Ishikawa (cell line): Measurements from ENCODE around the gene CR2.

Experiments used
- CEBPB ChIP-seq: IDR thresholded peaks from 2 replicates; pipeline ENCODE4 v1.6.1; 2012
- CREB1 ChIP-seq: IDR thresholded peaks from 2 replicates; pipeline ENCODE4 v1.6.1; 2012; ENCODE audit warnings: low read depth
- EP300 ChIP-seq: IDR thresholded peaks from 2 replicates; pipeline ENCODE4 v1.6.1; 2012; ENCODE audit warnings: borderline replicate concordance
- FOXM1 ChIP-seq: IDR thresholded peaks from 2 replicates; pipeline ENCODE4 v1.6.1; 2012; ENCODE audit warnings: low read depth, borderline replicate concordance
- NFIC ChIP-seq: IDR thresholded peaks from 2 replicates; pipeline ENCODE4 v1.6.1; 2012
- RAD21 ChIP-seq: IDR thresholded peaks from 2 replicates; pipeline ENCODE4 v1.6.1; 2012; ENCODE audit warnings: low read depth
- TAF1 ChIP-seq: IDR thresholded peaks from 2 replicates; pipeline ENCODE4 v1.6.1; 2012; ENCODE audit warnings: low read depth, mild to moderate bottlenecking
- TCF12 ChIP-seq: IDR thresholded peaks from 2 replicates; pipeline ENCODE4 v1.6.1; 2012; ENCODE audit warnings: low read depth
- TEAD4 ChIP-seq: IDR thresholded peaks from 2 replicates; pipeline ENCODE4 v1.6.1; 2012
- YY1 ChIP-seq: IDR thresholded peaks from 2 replicates; pipeline ENCODE4 v1.6.1; 2012; ENCODE audit warnings: low read depth
- ZBTB7A ChIP-seq: IDR thresholded peaks from 2 replicates; pipeline ENCODE4 v1.6.1; 2012; ENCODE audit warnings: low read depth
- TF ChIP-seq, protein P1 (sequence below): IDR thresholded peaks from 2 replicates; pipeline ENCODE4 v1.6.1; 2012; ENCODE audit warnings: low read depth, mild to moderate bottlenecking
- TF ChIP-seq, protein P2 (sequence below): IDR thresholded peaks from 2 replicates; pipeline ENCODE4 v1.6.1; 2012
- TF ChIP-seq, protein P3 (sequence below): IDR thresholded peaks from 2 replicates; pipeline ENCODE4 v1.6.1; 2012

DNA sequence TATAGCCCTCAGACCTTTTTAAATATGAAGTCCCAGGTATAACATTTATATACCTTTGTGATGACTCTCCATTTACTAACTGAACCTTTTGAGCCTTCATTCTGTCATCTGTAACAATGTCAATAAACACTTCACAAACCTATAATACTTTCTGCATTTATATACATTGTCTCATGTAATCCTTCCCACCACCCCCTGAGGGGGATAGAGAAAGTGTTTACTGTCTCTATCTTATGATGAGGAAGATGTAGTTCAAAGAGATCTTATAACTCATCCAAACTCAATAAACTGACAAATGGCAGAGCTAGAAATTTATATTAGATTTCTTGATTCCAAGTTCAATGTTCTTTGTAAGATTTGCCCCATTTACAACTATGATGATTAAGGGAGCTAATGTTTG lies 48.3 kb upstream of the CR2 start:
- TF ChIP-seq, protein P1, sequence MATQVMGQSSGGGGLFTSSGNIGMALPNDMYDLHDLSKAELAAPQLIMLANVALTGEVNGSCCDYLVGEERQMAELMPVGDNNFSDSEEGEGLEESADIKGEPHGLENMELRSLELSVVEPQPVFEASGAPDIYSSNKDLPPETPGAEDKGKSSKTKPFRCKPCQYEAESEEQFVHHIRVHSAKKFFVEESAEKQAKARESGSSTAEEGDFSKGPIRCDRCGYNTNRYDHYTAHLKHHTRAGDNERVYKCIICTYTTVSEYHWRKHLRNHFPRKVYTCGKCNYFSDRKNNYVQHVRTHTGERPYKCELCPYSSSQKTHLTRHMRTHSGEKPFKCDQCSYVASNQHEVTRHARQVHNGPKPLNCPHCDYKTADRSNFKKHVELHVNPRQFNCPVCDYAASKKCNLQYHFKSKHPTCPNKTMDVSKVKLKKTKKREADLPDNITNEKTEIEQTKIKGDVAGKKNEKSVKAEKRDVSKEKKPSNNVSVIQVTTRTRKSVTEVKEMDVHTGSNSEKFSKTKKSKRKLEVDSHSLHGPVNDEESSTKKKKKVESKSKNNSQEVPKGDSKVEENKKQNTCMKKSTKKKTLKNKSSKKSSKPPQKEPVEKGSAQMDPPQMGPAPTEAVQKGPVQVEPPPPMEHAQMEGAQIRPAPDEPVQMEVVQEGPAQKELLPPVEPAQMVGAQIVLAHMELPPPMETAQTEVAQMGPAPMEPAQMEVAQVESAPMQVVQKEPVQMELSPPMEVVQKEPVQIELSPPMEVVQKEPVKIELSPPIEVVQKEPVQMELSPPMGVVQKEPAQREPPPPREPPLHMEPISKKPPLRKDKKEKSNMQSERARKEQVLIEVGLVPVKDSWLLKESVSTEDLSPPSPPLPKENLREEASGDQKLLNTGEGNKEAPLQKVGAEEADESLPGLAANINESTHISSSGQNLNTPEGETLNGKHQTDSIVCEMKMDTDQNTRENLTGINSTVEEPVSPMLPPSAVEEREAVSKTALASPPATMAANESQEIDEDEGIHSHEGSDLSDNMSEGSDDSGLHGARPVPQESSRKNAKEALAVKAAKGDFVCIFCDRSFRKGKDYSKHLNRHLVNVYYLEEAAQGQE: no peak
- TF ChIP-seq, protein P2, sequence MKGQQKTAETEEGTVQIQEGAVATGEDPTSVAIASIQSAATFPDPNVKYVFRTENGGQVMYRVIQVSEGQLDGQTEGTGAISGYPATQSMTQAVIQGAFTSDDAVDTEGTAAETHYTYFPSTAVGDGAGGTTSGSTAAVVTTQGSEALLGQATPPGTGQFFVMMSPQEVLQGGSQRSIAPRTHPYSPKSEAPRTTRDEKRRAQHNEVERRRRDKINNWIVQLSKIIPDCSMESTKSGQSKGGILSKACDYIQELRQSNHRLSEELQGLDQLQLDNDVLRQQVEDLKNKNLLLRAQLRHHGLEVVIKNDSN: no peak
- TF ChIP-seq EP300: no peak
- TF ChIP-seq TAF1: no peak
- no peak for TF ChIP-seq FOXM1
- no peak for TF ChIP-seq NFIC
- TF ChIP-seq RAD21: no peak
- no peak for TF ChIP-seq TEAD4
- TF ChIP-seq ZBTB7A: no peak
- TF ChIP-seq CEBPB: no peak
- no peak for TF ChIP-seq YY1
- no peak for TF ChIP-seq TCF12
- TF ChIP-seq, protein P3, sequence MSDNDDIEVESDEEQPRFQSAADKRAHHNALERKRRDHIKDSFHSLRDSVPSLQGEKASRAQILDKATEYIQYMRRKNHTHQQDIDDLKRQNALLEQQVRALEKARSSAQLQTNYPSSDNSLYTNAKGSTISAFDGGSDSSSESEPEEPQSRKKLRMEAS: no peak
- TF ChIP-seq CREB1: no peak
